Muscle layer of colon (tissue), 2 donors: Measurements from ENCODE around the gene MAPRE2.
"Not testable (repeated sequence)": the region's sequence is repeated elsewhere in the genome, so short reads cannot be mapped to it uniquely, and the experiment has no call there.

Source experiments
- H3K27ac ChIP-seq: one replicate; pipeline ENCODE4 v1.7.0; 2013; ENCODE audit warnings: low read depth, mild to moderate bottlenecking, low read length, moderate library complexity
- H3K27me3 ChIP-seq, 2 donors: one replicate each; pipeline ENCODE4 v1.7.0; 2013; ENCODE audit warnings: low read length in 2 of 2, mild to moderate bottlenecking in 2 of 2; ENCODE audit not compliant: insufficient read depth in 2 of 2, control insufficient read depth in 1 of 2
- H3K36me3 ChIP-seq: one replicate; pipeline ENCODE4 v1.7.0; 2013; ENCODE audit warnings: mild to moderate bottlenecking, low read length; ENCODE audit not compliant: insufficient read depth
- H3K4me1 ChIP-seq: one replicate; pipeline ENCODE4 v1.7.0; 2013; ENCODE audit warnings: mild to moderate bottlenecking, low read length; ENCODE audit not compliant: insufficient read depth
- H3K4me3 ChIP-seq, 2 donors: one replicate each; pipeline ENCODE4 v1.7.0; 2013; ENCODE audit warnings: low read length in 2 of 2, low read depth in 1 of 2, mild to moderate bottlenecking in 1 of 2, moderate library complexity in 1 of 2
- H3K9ac ChIP-seq: one replicate; pipeline ENCODE4 v1.7.0; 2013; ENCODE audit warnings: low read length
- H3K9me3 ChIP-seq: one replicate; pipeline ENCODE4 v1.7.0; 2013; ENCODE audit warnings: mild to moderate bottlenecking, low read length
- donor health status: abdominal sarcoma.
- donor health status: Adenocarcinoma of cecum.

Gene MAPRE2

DNA sequence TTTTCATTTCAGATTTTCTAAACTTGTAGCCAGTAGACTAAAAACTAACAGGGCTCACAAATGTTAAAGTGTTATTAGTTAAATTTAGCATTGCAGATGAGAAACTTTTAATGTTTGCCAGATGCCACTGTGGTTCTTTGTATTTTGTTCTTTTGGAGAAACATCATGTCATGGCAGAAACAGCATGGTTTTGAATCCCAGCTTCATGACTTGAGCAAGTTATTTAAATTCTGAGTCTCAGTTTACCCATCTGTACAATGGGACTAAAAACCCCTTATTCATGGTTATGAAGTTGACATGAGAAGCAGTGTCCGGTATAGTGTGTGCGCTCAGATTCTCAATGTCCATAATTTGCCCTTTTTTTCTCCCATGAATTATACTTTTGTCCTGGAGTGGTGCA is 56.5 kb downstream of the MAPRE2 start:
- H3K27me3 ChIP-seq = no peaks in the 10 kb centered on the region
- no peak overlapping the region for H3K4me3 ChIP-seq
- H3K9me3 ChIP-seq = no peaks in the 10 kb centered on the region
- no peak overlapping the region for H3K9ac ChIP-seq
- H3K4me1 ChIP-seq = no peaks in the 10 kb centered on the region
- H3K27ac ChIP-seq = no peak overlapping the region
- H3K36me3 ChIP-seq = peaks cover 9% of the 10 kb centered on the region

DNA sequence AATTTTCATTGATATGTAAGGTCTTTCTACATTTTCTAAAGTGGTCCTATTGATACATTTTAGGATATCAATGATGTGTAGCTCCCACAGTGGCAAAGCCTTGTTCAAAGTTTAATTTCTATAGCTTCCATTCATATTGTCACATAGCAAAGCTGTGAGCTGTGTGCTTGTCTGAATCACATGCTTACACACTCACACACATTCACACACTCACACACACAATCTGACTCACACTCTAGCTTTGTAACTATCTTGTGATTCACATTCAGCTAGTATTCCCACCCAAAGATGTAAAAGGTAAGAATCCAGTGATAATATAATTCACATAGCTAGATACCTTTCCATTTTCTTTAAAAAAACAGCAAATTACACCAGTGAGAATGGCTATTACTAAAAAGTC is 58.7 kb downstream of the MAPRE2 start:
- Histone ChIP-seq H3K36me3 (peaks cover 9% of the 10 kb centered on the region), H3K9me3 (no peaks in the 10 kb centered on the region), H3K4me3 (no peak overlapping the region), H3K4me1 (no peaks in the 10 kb centered on the region), H3K27me3 (no peaks in the 10 kb centered on the region), H3K9ac (no peak overlapping the region), H3K27ac (no peak overlapping the region)

DNA sequence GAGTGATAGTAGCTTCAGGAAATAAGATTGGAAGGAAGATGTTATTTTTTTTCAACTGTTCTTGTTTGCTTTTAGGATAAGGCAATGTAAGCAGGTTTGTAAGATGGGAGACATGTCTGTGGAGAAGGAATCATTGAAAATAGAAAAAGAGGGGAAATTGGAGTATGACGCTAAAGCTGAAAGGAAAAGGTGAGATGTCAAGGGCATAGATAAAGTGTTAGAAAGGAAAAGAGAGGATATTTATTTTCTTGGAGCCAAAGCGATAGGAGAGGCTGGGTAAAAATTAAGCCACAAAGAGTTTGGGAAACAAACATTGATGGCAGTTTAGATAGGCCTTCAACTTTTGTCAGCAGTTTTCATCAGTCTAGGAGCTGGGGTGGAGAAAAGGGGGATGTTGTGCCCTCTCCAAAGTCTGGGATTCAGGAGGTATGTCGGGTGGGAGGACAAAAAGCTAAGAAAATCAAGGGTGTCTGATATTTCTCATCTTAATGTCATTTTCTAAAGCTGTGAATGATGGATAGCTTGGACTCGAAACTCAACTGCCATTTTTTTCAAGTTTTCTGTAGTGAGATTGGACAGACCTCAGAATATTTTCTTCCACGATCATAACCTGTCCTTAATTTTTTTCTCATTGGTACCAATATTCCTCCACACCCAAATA is 63.3 kb downstream of the MAPRE2 start:
- H3K9ac ChIP-seq = no peak overlapping the region
- H3K27ac ChIP-seq = no peak overlapping the region
- no peaks in the 10 kb centered on the region for H3K4me1 ChIP-seq
- no peaks in the 10 kb centered on the region for H3K9me3 ChIP-seq
- no peaks in the 10 kb centered on the region for H3K27me3 ChIP-seq
- no peak overlapping the region for H3K4me3 ChIP-seq
- peaks cover 9% of the 10 kb centered on the region for H3K36me3 ChIP-seq

DNA sequence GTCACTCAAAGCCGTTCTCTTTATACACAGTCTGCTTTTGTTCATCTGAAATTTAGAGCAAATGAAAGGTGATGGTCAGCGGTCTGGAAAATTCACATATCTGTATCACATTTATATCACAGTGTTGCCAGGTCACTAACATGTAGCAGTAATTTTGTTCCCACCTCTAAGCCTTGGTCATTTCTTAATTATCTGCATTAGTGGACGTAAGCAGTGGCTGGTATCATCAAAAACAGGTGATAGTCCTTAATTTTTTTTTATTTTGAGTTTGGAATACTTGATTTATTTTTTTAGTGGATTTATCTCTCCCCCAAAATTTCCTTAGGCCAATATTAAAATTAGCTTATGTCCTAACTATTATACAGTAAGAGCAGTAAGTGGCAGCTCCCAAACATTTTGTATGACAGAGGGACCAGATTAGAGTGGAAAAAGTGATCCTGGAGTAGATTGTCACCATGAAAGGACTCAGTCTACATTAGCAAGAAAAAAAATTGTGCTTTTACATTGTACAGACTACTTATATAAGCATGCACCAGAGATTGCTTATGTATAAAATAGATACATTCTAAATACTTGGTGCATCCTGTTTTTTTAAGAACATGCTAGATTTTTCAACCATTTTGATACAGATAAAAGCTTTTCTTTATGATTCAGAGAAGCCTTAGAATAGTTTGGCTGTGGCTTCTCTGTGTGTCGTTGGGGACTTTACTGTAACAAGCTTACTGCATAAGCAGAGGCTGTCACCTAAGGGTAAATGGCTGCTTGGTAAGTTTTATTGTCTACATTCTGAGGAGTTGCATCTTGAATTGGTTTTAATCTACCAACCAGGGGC is 65.0 kb downstream of the MAPRE2 start:
- Histone ChIP-seq H3K36me3 (peaks cover 9% of the 10 kb centered on the region), H3K4me3 (no peak overlapping the region), H3K9me3 (no peaks in the 10 kb centered on the region), H3K27me3 (no peaks in the 10 kb centered on the region), H3K9ac (no peak overlapping the region), H3K4me1 (no peaks in the 10 kb centered on the region), H3K27ac (no peak overlapping the region)

DNA sequence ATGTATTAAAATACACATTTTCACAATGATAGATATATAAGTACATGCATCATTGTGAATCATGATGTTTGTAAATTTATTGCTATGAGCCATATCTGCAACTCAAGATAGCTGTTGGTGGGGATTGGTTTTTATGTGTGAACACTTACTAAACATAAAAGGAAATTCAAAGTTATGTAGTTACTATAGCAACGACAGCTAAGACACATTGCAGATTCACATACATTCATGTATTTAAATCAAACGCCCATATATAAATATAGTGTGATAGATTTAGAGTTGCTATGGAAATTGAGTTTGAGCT is 65.6 kb downstream of the MAPRE2 start:
- Histone ChIP-seq H3K9me3 (no peaks in the 10 kb centered on the region), H3K4me1 (no peaks in the 10 kb centered on the region), H3K27ac (no peak overlapping the region), H3K9ac (no peak overlapping the region), H3K4me3 (no peak overlapping the region), H3K36me3 (peaks cover 9% of the 10 kb centered on the region), H3K27me3 (no peaks in the 10 kb centered on the region)

DNA sequence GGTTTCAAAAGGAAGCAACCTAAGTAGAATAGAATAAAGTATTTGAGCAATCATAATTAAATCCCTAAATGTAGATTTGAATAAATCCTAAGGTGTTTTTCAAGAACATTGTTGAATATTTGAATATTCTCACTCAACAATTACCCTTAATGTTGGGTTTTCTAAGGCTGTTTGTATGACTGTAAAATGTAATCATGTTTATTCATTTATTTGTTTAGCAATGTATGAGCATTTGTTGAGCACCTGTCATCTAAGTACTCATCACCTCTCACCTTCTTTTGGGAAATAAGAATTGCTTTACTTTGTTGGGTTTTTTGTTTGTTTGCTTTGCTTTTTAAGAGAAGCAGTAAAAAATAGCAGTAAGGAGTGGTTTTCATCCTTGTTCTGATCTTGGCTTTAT is 66.0 kb downstream of the MAPRE2 start:
- no peaks in the 10 kb centered on the region for H3K27me3 ChIP-seq
- no peak overlapping the region for H3K27ac ChIP-seq
- no peak overlapping the region for H3K9ac ChIP-seq
- H3K9me3 ChIP-seq = no peaks in the 10 kb centered on the region
- H3K4me3 ChIP-seq = no peak overlapping the region
- no peaks in the 10 kb centered on the region for H3K4me1 ChIP-seq
- H3K36me3 ChIP-seq = peaks cover 4% of the 10 kb centered on the region

DNA sequence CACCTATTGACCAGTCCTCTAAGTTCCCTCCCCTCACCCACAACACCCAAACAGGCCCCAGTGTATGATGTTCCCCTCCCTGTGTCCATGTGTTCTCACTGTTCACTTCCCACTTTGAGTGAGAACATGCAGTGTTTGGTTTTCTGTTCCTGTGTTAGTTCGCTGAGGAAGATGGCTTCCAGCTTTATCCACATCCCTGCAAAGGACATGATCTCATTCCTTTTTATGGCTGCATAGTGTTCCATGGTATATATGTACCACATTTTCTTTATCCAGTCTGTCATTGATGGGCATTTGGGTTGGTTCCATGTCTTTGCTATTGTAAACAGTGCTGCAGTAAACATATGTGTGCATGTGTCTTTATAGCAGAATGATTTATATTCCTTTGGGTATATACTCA is 66.9 kb downstream of the MAPRE2 start:
- H3K4me3 ChIP-seq, H3K9ac ChIP-seq, H3K27me3 ChIP-seq, H3K4me1 ChIP-seq, H3K9me3 ChIP-seq, H3K36me3 ChIP-seq, H3K27ac ChIP-seq: not testable (repeated sequence)

DNA sequence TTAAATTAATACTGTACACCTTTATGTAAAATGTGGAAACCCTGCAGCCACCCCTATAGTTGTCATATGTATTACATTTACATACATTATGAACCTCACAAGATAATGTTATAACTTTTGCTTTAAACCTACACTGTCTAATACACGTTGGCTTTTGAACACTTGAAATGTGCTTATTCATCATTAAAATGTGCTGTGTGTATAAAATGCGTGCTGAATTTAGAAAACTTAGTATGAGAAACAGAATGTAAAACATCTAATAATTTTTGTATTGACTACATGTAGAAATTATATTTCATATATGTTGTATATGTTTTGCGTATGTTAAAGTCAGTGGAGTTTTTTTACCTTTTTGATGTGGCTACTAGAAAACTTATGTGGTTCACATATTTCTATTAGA is 68.8 kb downstream of the MAPRE2 start:
- no peaks in the 10 kb centered on the region for H3K9me3 ChIP-seq
- no peaks in the 10 kb centered on the region for H3K4me1 ChIP-seq
- no peak overlapping the region for H3K27ac ChIP-seq
- no peak overlapping the region for H3K4me3 ChIP-seq
- no peaks in the 10 kb centered on the region for H3K27me3 ChIP-seq
- no peaks in the 10 kb centered on the region for H3K36me3 ChIP-seq
- no peak overlapping the region for H3K9ac ChIP-seq

DNA sequence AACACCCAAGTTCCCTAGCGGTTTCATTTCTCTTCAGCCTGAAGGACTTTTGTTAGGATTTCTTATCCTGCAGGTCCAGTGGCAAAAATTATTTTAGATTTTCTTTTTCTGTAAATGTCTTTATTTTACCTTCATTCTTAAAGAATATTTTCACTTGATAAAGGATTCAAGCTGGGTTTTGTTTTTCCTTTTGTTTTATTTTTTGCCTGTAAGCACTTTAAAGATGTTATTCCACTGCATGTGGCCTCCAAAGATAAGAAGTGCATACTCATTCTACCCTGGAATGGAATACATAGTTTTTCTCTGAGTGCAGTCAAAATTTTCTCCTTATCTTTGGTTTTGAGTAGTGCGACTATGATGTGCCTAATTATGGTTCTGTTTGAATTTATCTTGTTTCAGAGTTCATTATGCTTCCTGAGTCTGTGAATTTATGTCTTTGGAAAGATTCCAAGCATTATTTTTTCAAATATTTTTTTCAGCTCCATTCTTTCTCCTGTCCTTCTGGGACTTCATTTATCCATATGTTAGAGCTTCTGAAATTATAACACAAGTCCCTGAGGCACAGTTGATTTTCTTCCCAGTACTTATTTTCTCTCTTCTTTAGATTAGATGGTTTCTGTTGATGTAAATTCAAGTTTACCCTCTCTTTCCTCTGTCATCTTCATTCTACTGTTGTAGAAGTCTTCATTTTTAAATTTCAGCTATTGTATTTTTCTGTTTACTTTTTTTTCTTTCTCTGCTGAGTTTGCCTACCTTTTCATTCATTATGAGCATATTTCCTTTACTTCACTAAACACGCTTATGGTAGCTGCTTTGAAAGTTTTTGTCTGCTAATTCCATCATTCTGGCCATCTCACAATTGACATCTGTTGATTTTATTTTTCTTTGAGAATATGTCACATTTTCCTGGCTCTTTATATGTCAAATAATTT is 69.6 kb downstream of the MAPRE2 start:
- H3K27me3 ChIP-seq = no peaks in the 10 kb centered on the region
- H3K27ac ChIP-seq = no peak overlapping the region
- H3K4me1 ChIP-seq = no peaks in the 10 kb centered on the region
- H3K9me3 ChIP-seq = no peaks in the 10 kb centered on the region
- H3K9ac ChIP-seq = no peak overlapping the region
- no peak overlapping the region for H3K4me3 ChIP-seq
- no peaks in the 10 kb centered on the region for H3K36me3 ChIP-seq

DNA sequence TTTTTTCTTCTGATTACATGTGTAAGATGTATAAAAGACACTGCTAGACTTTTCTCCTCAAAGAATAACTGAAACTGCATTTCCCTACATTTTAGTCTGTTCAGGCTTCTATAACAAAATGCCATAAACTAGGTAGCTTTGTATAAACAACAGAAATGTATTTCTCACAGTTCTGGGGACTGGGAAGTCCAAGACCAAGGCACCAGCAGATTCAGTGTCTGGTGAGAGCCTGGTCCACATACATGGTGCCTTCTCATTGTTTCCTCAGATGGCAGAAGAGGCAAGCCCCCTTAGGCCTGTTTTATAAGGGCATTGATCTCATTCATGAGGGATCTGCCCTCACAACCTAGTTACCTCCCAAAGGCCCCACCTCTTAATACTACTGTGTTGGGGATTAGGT is 71.5 kb downstream of the MAPRE2 start:
- Histone ChIP-seq H3K4me1 (peaks cover 13% of the 10 kb centered on the region), H3K4me3 (no peak overlapping the region), H3K27ac (no peak overlapping the region), H3K9me3 (no peaks in the 10 kb centered on the region), H3K27me3 (no peaks in the 10 kb centered on the region), H3K36me3 (no peaks in the 10 kb centered on the region), H3K9ac (no peak overlapping the region)

DNA sequence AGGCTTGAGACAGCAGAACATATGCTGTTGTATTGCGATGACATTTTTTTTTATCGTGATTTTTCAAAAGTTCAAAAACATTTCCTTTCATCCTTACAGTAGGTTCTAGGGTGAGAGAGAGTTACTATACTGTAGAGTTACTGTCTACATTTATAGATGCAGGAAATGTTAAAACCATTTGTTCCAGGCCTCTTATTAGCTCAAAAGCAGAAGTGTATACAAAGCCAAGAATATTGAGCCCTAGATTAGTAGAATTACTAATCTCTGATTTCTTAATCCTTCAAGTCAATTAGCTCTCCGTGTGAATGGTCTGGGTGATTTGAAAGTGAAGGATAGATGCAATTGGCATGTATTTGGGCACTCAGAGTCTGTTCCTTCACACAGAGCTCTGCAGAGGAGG is 73.1 kb downstream of the MAPRE2 start:
- H3K27ac ChIP-seq = no peak overlapping the region
- no peaks in the 10 kb centered on the region for H3K27me3 ChIP-seq
- H3K36me3 ChIP-seq = no peaks in the 10 kb centered on the region
- peaks cover 26% of the 10 kb centered on the region for H3K4me1 ChIP-seq
- H3K9ac ChIP-seq = no peak overlapping the region
- H3K4me3 ChIP-seq = no peak overlapping the region
- no peaks in the 10 kb centered on the region for H3K9me3 ChIP-seq
